Measurements from ENCODE around the gene COPG1. TPM values are rescaled to one million over a fixed set of nuclear protein-coding genes. Genes with fewer than 3 reads are reported as not detected.
A peak's percentile ranks its signal among the peaks of the same experiment; 100 is the strongest.

COPG1 gene
- total and polyA plus RNA-seq, 10 donors, result 47.8 to 134 (median 105) TPM

DNA sequence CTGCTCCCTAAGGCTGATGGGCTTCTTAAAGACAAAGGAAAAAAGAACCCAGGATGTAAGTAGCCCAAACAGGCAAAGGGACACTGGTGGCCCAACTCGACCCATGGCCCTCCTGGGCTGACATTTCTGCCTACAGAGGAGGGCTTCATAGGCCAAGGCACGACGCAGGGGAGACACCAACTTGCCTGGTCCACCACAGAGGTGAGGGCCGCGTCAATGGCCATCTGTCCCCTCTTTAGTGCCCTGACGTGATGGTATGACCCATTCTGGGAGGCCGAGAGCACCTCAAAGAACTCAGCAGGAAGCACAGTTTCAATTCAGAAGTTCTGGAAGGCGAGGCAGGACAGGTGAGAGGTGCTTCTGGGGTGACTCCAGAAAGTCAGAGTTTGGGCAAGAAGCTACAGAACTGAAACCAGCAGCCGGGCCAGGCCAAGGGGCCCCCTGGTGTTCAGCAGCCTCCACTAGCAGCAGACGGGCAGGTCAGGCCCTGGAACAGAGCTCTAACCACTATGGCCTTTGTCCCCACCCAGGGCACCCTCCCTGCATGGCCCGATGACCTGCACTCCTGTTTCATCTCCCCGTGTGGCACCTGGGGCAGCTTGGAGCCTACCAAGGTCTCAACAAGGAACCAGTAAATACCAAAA is 74.4 kb downstream of the COPG1 start:
- Histone ChIP-seq H3K4me1 (peaks cover 0 to 4% (median 0%) of the 10 kb centered on the region in 6 donors), H3K4me3 (no peak overlapping the region), H3K27ac (no peak overlapping the region), H3K27me3 (replicated peaks in 1 of 7) (peaks cover 0 to 5% (median 0%) of the 10 kb centered on the region in 7 donors), H3K9me3 (no peaks in the 10 kb centered on the region), H3K36me3 (peaks cover 0 to 5% (median 0%) of the 10 kb centered on the region in 6 donors)
- no peak for TF ChIP-seq POLR2A (IDR thresholded peaks at IDR 0.05)
- no peak for TF ChIP-seq POLR2AphosphoS5 (IDR thresholded peaks at IDR 0.05)
- TF ChIP-seq, protein P1, sequence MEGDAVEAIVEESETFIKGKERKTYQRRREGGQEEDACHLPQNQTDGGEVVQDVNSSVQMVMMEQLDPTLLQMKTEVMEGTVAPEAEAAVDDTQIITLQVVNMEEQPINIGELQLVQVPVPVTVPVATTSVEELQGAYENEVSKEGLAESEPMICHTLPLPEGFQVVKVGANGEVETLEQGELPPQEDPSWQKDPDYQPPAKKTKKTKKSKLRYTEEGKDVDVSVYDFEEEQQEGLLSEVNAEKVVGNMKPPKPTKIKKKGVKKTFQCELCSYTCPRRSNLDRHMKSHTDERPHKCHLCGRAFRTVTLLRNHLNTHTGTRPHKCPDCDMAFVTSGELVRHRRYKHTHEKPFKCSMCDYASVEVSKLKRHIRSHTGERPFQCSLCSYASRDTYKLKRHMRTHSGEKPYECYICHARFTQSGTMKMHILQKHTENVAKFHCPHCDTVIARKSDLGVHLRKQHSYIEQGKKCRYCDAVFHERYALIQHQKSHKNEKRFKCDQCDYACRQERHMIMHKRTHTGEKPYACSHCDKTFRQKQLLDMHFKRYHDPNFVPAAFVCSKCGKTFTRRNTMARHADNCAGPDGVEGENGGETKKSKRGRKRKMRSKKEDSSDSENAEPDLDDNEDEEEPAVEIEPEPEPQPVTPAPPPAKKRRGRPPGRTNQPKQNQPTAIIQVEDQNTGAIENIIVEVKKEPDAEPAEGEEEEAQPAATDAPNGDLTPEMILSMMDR (IDR thresholded peaks at IDR 0.05 in 8 of 11, conservative IDR thresholded peaks at IDR 0.05 in 3 of 11), result peak in 6 of 11 experiments; percentile 19 to 56 (median 40)
- DNase-seq, result peak; percentile 83
- intact Hi-C loops (cut with DNase I; ENCODE audit: low total_unique reads), result no loop called here
- WGBS, 5 donors, result 69 to 84% (median 79%) methylated on average over 9 to 12 of the region's 12 CpGs

DNA sequence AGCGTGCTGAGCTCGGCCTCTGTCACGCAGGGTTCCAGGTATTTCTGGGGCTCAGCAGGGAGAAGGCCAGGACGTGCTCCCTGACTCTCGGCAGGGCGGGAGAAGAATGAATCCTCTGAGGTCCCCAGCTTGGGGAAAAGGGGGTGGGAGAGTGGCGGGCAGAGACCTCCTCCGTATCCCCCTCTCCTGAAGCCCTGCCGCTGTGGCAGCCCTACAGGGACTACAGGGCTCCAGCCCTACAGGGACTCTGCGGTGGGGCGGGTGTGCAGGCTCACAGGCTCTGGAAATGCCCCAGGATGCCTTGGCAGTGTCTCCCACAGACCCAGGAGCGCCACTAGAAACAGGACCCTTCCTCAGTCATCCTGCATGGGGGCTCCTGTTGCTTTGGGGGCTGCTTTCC is 75.4 kb downstream of the COPG1 start:
- Histone ChIP-seq H3K27me3 (replicated peaks in 1 of 7) (no peaks in the 10 kb centered on the region), H3K9me3 (no peaks in the 10 kb centered on the region), H3K36me3 (peaks cover 0 to 5% (median 0%) of the 10 kb centered on the region in 6 donors), H3K4me3 (no peak overlapping the region), H3K27ac (no peak overlapping the region), H3K4me1 (peaks cover 0 to 4% (median 0%) of the 10 kb centered on the region in 6 donors)
- TF ChIP-seq, protein P1 (IDR thresholded peaks at IDR 0.05 in 8 of 11, conservative IDR thresholded peaks at IDR 0.05 in 3 of 11), result no peak
- TF ChIP-seq POLR2AphosphoS5 (IDR thresholded peaks at IDR 0.05) (no peak), POLR2A (IDR thresholded peaks at IDR 0.05) (no peak)
- WGBS, 5 donors, result 94 to 100% (median 98%) methylated on average over 5 to 12 of the region's 12 CpGs
- peak; percentile 41 for DNase-seq
- intact Hi-C loops (cut with DNase I; ENCODE audit: low total_unique reads), result no loop called here

DNA sequence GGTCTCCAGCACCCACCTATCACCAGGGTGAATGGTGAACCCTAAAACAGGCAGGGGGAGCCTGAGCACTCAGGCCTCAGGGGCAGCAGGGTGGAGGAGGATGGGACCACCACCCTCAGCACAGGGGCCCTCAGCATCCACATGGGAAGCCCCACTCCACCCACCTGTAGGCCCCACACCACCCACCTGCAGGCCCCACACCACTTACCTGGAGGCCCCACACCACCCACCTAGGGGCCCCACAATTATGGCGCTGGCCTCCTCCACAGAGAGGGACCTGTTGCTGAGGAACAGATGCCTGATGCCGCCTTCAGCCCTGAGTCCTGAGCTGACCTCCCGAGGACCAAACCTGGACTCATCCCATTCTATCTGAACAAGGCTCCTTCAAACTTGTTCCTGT is 76.0 kb downstream of the COPG1 start:
- H3K36me3 ChIP-seq, result peaks cover 0 to 5% (median 0%) of the 10 kb centered on the region in 6 donors
- intact Hi-C loops (cut with DNase I; ENCODE audit: low total_unique reads), result no loop called here
- no peaks in the 10 kb centered on the region for H3K27me3 ChIP-seq (replicated peaks in 1 of 7)
- DNase-seq, result peak; percentile 34
- TF ChIP-seq, protein P1 (IDR thresholded peaks at IDR 0.05 in 8 of 11, conservative IDR thresholded peaks at IDR 0.05 in 3 of 11), result no peak
- TF ChIP-seq POLR2AphosphoS5 (IDR thresholded peaks at IDR 0.05) (no peak), POLR2A (IDR thresholded peaks at IDR 0.05) (no peak)
- H3K9me3 ChIP-seq, result no peaks in the 10 kb centered on the region
- H3K4me3 ChIP-seq, result no peak overlapping the region
- H3K4me1 ChIP-seq, result peaks cover 0 to 4% (median 0%) of the 10 kb centered on the region in 6 donors
- H3K27ac ChIP-seq, result no peak overlapping the region
- 83 to 98% (median 95%) methylated on average over 2 to 3 of the region's 3 CpGs for WGBS, 5 donors

DNA sequence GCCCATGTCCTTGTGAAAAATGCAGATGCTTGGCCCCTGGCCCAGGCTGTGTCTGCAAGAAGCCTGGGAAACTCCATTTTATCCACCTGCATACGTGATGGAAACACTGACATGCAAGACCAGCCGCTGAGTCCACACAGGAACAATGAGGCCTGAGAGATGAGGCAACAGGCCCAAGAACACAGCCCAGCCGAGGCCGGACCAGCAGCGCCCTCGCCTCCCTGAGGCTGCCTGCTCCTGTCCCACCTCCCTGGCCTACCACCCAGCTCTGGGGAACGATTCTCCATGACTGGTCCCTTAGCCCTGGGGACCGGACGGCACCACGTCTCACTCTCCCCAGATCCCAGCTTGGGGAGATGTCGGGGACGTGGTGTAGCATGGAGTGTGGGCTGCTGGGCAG is 76.7 kb downstream of the COPG1 start:
- peak; percentile 41 for DNase-seq
- Histone ChIP-seq H3K9me3 (no peaks in the 10 kb centered on the region), H3K27me3 (replicated peaks in 1 of 7) (no peaks in the 10 kb centered on the region), H3K36me3 (peaks cover 0 to 5% (median 0%) of the 10 kb centered on the region in 6 donors), H3K4me3 (no peak overlapping the region), H3K4me1 (peaks cover 0 to 4% (median 0%) of the 10 kb centered on the region in 6 donors), H3K27ac (no peak overlapping the region)
- TF ChIP-seq POLR2AphosphoS5 (IDR thresholded peaks at IDR 0.05) (no peak), POLR2A (IDR thresholded peaks at IDR 0.05) (no peak)
- TF ChIP-seq, protein P1 (IDR thresholded peaks at IDR 0.05 in 8 of 11, conservative IDR thresholded peaks at IDR 0.05 in 3 of 11), result no peak
- intact Hi-C loops (cut with DNase I; ENCODE audit: low total_unique reads), result no loop called here
- 95 to 100% (median 95%) methylated on average over 2 to 12 of the region's 12 CpGs for WGBS, 5 donors
